HL-60 (cell line): ENCODE data around the gene FBXL17.

Source experiments
- DNase-seq, 2 experiments: peaks; one replicate each; pipeline ENCODE4 v3.0.0-alpha.2; 2010 to 2020; ENCODE audit warnings: low read depth in 1 of 2, low spot score in 1 of 2
- H3K27ac ChIP-seq: fragments of 250-450 bp; sonication (Bioruptor Pico); replicated peaks from 2 replicates; pipeline ENCODE4 v1.5.1; 2020; ENCODE audit warnings: mild to moderate bottlenecking, moderate library complexity
- H3K27me3 ChIP-seq: fragments of 250-450 bp; sonication (Bioruptor Pico); 2 replicates; pipeline ENCODE4 v1.5.1; 2021; ENCODE audit warnings: mild to moderate bottlenecking, moderate library complexity; ENCODE audit not compliant: insufficient read depth, poor library complexity, severe bottlenecking
- H3K4me3 ChIP-seq: replicated peaks from 2 replicates; pipeline ENCODE4 v1.5.1; 2011; ENCODE audit warnings: mild to moderate bottlenecking, control low read depth, low read length; ENCODE audit not compliant: insufficient read depth
- GABPA ChIP-seq: IDR thresholded peaks from 2 replicates; pipeline ENCODE4 v1.6.1; 2012; ENCODE audit warnings: low read depth
- POLR2AphosphoS5 ChIP-seq: IDR thresholded peaks from 2 replicates; pipeline ENCODE4 v1.6.1; 2012; ENCODE audit warnings: low read depth
- SPI1 ChIP-seq: IDR thresholded peaks from 2 replicates; pipeline ENCODE4 v1.6.1; 2012; ENCODE audit warnings: low read depth, mild to moderate bottlenecking, borderline replicate concordance
- TF ChIP-seq, protein P1 (sequence below): IDR thresholded peaks from one replicate; pipeline ENCODE4 v1.5.1; 2011; ENCODE audit warnings: low read length, control low read depth, inconsistent platforms; ENCODE audit not compliant: insufficient read depth
- TF ChIP-seq, protein P2 (sequence below): IDR thresholded peaks from 2 replicates; pipeline ENCODE4 v1.6.1; 2012; ENCODE audit warnings: low read depth; ENCODE audit not compliant: insufficient replicate concordance

The FBXL17 gene

DNA sequence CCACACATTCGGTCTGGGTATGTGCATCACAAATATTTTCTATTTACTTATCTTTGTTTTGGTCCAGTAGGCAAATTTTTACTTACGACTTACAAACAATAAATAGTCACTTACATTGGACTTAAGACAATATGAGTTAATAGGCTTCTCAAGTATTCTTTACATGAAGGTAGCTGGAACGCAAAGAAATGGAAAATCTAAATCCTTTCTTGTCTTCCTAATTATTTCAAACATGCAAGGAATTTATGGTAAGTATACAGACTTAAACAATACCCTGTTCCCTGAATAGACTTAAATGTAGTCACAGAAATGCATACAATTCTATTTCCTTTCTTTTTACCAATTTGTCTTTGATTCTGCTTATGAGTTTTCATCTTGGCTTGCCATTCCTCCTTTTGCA lies 448.6 kb downstream of the FBXL17 start:
- TF ChIP-seq, protein P1, sequence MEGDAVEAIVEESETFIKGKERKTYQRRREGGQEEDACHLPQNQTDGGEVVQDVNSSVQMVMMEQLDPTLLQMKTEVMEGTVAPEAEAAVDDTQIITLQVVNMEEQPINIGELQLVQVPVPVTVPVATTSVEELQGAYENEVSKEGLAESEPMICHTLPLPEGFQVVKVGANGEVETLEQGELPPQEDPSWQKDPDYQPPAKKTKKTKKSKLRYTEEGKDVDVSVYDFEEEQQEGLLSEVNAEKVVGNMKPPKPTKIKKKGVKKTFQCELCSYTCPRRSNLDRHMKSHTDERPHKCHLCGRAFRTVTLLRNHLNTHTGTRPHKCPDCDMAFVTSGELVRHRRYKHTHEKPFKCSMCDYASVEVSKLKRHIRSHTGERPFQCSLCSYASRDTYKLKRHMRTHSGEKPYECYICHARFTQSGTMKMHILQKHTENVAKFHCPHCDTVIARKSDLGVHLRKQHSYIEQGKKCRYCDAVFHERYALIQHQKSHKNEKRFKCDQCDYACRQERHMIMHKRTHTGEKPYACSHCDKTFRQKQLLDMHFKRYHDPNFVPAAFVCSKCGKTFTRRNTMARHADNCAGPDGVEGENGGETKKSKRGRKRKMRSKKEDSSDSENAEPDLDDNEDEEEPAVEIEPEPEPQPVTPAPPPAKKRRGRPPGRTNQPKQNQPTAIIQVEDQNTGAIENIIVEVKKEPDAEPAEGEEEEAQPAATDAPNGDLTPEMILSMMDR, result no peak
- TF ChIP-seq SPI1, result no peak
- TF ChIP-seq, protein P2, sequence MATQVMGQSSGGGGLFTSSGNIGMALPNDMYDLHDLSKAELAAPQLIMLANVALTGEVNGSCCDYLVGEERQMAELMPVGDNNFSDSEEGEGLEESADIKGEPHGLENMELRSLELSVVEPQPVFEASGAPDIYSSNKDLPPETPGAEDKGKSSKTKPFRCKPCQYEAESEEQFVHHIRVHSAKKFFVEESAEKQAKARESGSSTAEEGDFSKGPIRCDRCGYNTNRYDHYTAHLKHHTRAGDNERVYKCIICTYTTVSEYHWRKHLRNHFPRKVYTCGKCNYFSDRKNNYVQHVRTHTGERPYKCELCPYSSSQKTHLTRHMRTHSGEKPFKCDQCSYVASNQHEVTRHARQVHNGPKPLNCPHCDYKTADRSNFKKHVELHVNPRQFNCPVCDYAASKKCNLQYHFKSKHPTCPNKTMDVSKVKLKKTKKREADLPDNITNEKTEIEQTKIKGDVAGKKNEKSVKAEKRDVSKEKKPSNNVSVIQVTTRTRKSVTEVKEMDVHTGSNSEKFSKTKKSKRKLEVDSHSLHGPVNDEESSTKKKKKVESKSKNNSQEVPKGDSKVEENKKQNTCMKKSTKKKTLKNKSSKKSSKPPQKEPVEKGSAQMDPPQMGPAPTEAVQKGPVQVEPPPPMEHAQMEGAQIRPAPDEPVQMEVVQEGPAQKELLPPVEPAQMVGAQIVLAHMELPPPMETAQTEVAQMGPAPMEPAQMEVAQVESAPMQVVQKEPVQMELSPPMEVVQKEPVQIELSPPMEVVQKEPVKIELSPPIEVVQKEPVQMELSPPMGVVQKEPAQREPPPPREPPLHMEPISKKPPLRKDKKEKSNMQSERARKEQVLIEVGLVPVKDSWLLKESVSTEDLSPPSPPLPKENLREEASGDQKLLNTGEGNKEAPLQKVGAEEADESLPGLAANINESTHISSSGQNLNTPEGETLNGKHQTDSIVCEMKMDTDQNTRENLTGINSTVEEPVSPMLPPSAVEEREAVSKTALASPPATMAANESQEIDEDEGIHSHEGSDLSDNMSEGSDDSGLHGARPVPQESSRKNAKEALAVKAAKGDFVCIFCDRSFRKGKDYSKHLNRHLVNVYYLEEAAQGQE, result no peak
- no peak for TF ChIP-seq POLR2AphosphoS5
- no peak for TF ChIP-seq GABPA
- Histone ChIP-seq H3K27ac (no peak overlapping the region), H3K4me3 (no peak overlapping the region), H3K27me3 (no peaks in the 10 kb centered on the region)
- no peak for DNase-seq

DNA sequence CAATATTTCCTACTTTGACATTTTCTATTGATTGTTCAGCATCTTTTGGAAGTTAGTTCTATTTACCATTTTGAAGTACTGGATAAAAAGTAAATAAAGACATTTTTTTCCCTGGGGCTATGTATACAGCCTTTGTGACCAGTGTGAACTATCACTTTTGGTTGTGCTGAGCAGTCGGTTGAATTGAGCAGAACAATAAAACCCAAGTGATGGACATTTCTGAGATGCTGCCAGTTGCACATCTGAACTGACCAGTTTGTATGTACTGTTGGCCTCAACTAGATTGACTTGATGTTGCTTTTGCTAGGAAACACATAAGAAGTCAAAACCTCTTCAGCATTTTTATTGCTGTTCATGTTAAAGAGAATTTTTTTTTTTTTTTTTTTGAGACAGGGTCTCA lies 451.0 kb downstream of the FBXL17 start:
- no peaks in the 10 kb centered on the region for H3K27me3 ChIP-seq
- no peak overlapping the region for H3K4me3 ChIP-seq
- TF ChIP-seq SPI1, result no peak
- TF ChIP-seq GABPA, result no peak
- TF ChIP-seq, protein P2, result no peak
- TF ChIP-seq, protein P1, result no peak
- no peak for TF ChIP-seq POLR2AphosphoS5
- DNase-seq, result no peak
- no peak overlapping the region for H3K27ac ChIP-seq

DNA sequence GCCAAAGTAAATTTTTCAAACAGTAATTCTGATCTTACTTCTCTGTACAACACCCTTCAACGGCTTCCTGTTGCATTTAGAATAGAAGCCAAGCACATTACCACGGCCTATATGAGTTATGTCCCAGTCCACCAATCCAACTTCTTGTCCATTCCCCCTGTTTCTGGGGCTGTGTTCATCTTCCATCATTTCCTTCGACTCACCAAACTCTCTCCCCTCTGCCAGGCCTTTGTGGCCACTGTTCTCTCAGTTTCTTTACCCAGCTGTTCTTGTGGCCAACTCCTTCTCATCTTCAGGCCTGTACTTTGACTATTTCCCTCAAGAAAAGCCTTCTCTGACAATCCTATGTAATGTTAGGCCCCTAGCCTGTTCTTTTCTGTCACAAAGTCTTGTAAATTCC lies 451.8 kb downstream of the FBXL17 start:
- Histone ChIP-seq H3K27me3 (no peaks in the 10 kb centered on the region), H3K4me3 (no peak overlapping the region), H3K27ac (no peak overlapping the region)
- no peak for DNase-seq
- TF ChIP-seq, protein P2, result no peak
- TF ChIP-seq, protein P1, result no peak
- TF ChIP-seq SPI1 (no peak), POLR2AphosphoS5 (no peak), GABPA (no peak)
